Activated naive CD8-positive, alpha-beta T cell treated with anti-CD3 and anti-CD28 coated beads, Interleukin-2, amount 50 U/mL, for 16 hours (primary cell): Measurements from ENCODE around the gene HIP1.
"Not testable (repeated sequence)": the region's sequence is repeated elsewhere in the genome, so short reads cannot be mapped to it uniquely, and the experiment has no call there.

Source experiments
- DNase-seq: peaks from one replicate; pipeline ENCODE4 v3.0.0-alpha.2; 2020; ENCODE audit warnings: low read depth, low spot score

The HIP1 gene

DNA sequence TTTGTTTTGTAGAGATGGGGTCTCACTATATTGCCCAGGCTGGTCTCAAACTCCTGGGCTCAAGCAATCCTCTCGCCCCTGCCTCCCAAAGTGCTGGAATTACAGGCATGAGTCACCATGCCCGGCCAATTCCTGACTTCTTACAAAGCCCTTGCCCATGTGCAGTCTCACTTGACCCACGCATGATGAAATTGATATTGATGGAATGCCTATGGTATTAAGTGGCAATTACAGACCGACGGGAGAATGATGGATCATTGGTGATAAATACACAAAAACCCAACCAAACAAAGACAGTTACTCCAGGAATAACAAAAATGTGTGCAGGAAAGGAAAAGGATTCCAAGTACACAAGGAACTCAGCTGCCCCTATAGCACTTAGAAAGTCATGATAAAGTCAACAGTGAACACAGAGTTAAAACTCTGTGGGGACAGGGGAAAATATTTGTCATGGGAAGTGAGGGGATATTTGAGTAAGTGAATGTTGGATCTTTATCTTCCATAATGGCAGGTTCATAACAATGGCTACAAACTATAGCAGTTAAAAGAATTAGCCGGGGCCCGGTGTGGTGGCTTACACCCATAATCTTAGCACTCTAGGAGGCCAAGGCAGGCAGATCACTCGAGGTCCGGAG is 21.6 kb downstream of the HIP1 start:
- DNase-seq = no peak

DNA sequence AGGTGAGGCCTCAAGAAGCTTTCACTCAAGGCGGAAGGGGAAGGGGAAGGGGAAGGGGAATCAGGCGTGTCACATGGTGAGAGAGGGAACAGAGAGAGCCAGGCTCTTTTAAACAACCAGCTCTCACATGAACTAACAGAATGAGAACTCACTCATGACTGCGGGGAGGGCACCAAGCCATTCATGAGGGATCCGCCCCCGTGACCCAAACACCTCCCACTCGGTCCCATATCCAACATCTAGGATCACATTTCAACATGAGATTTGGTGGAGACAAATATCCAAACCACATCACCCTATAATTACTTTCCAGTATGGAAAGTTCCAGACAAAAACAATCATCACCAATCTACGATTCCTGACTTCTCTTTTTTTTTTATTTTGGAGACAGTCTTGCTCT is 22.9 kb downstream of the HIP1 start:
- DNase-seq = no peak

DNA sequence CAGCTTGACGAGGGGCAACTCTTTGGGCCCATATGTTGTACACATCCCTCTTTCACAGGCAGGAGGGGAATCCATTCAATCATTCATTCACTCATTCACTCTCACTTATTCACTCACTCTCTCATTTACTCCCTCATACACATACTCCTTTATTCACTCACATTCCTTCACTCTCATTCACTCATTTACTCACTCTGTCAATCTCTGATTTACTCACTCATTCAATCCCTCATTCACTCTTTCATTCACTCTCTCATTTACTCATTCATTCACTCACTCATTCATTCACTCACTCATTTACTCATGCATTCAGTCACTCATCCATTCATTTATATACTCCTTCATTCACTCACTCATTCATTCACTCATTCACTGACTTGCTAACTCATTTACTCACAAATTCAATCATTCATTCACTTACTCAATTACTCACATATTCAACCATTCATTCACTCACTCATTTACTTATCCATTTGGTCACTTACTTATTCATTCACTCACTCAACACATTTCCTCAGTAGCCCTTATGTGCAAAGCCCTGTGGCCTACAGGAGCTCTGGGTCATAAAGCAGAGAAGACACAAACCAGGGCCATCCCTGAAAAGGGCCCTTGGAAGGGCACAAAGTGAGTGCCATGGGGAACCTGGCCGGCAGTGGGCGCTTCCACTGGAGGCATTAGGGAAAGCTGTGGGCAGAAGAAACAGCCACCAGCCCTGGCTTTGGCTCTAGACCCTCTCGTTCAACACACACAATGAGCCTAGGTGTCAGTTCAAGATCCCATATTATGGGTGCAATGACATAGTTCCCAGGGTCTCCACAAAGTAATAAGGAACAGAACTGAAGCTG is 26.0 kb downstream of the HIP1 start:
- no peak for DNase-seq

DNA sequence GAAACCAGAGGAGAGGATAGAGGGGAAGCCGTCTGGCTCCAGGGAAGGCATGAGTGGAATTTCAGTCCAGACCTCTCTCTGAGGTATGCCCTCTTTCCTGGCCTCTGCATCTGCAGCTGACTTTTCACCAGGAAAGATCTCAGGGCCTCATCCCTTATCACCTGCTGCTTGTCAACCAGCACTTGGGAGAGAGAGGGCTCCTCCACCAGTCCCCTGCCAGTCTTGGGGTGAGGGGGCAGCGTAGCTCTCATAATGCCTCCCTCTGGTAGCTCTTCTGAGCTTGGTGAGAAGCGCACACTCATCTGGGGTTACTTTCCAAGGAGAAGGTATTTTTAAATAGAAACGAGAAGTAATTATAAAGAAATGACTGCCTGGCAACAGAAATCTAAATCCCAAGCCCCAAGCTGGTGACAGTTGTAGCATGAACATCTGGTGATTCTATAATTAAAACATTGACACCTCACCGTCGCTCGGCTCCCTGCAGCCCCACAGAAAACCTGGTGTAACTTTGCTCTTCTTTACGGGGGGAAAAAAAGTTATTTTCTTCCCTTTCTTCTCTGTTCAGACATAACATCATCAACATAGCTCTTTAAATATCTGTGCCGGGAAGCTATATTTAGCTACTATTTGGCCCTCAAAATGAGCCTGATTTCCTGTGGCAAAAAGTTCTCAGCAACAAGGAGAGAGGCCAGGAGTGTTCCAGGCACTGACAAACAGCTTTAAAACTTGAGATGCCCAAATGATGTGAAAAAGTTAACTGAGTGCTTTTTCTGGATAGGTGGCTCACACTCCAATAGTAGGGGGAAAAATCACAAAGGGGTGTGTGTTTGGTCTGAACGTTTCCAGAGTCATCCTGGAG is 26.9 kb downstream of the HIP1 start:
- DNase-seq = no peak

DNA sequence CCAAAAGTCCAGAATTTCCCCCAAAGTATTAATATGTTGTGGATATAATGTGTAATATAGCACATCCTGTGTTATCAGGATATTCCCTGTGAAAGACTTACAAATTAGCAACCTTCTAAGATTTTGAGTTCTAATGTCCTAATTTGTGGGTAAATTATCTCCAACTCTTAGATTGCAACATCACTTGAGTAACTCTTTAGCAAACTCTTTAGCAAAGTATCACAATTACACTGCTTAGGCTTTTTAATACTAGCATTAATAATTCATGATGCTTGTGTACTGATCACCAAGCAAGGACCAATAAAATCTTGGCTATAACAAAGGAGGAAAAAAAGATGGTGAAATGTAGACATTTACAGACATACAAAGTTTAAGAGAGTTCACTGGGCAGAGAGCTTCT is 27.7 kb downstream of the HIP1 start:
- DNase-seq = no peak

DNA sequence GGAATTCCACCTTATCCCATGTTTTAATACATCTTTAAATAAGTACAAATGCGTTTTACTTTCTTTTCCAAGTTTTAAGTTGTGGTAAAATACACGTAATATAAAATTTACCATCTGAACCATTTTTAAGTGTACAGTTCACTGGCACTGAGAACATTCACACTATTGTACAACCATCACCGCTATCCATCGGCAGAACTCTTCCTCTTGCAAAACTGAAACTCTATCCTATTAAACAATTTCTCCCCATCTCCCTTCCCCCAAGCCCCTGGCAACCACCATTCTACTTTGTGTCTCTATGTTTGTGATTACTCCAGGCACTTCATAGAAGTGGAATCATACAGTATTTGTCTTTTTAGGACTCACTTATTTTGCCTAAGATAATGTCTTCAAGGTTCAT is 33.8 kb downstream of the HIP1 start:
- DNase-seq = no peak

DNA sequence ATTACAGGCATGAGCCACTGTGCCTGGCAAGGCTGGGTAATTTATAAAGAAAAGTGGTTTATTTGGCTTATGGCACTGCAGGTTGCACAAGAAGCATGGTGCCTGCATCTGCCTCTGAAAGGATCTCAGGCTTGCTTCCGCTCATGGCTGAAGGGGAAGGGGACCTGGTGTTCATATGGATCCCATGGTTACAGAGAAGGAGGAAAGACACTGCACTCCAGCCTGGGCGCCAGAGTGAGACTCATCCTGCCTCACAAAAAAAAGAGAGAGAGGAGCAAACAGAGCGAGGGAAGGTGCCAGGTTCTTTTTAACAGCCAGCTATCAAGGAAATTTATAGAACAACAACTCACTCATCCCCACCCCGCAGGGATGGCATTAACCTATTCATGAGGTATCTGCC is 36.2 kb downstream of the HIP1 start:
- no peak for DNase-seq

DNA sequence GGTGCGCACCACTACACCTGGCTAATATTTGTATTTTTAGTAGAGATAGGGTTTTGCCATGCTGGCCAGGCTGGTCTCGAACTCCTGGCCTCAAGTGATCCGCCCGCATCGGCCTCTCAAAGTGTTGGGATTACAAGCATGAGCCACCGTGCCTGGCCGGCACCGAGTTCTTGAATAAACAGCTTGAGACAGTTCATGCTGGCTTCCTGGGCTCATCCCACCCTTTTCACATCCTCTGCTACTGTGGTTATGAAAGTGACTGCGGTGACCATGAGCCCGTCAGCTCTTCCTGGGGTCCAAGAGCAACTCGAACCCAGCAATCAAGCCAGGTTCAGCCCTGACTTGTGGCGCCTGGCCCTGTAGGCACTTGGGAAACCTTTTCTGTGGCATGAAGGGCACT is 38.7 kb downstream of the HIP1 start:
- DNase-seq = no peak

DNA sequence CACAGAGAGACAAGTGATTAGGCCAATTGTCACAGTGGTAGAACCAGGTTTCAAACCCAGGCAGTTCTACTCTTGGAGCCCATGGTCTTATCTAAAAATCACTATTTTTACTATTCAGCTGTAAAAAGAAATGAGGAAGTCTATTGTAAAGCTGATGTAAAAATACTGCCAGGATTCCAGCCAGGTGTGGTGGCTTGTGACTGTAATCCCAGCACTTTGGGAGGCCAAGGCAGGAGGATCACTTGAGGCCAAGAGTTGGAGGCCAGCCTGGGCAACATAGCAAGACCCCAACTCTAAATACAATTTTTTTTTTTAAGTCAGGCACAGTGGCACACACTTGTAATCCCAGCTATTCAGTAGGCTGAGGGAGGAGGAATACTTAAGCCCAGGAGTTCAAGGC is 40.4 kb downstream of the HIP1 start:
- DNase-seq = no peak

DNA sequence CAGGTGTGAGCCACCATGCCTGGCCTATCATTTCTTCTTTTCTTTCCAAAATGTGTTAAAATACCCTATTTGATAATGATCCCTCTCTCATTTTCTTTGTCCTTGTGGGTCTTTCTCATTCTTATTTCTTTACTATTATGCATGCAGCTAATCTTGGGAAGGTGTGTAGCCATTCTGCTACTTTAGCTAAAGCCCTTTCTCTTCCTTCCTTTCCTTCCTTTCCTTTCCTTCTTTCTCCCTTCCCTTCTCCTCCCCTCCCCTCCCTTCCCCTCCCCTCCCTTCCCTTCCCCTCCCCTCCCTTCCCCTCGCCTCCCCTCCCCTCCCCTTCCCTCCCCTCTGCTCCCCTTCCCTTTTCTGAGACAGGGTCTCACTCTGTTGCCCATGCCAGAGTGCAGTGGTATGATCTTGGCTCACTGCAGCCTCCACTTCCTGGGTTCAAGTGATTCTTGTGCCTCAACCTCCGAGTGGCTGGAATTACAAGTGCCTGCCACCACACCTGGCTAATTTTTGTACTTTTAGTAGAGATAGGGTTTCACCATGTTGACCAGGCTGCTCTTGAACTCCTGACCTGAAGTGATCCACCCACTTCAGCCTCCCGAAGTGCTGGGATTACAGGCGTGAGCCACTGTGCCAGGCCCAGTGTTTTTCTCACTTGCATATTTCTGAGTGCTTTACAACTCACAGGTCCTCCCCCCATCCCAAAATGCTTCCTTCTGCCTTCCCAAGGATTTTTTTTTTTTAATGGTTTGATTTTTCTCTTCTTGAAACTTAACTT is 42.3 kb downstream of the HIP1 start:
- DNase-seq = no peak

DNA sequence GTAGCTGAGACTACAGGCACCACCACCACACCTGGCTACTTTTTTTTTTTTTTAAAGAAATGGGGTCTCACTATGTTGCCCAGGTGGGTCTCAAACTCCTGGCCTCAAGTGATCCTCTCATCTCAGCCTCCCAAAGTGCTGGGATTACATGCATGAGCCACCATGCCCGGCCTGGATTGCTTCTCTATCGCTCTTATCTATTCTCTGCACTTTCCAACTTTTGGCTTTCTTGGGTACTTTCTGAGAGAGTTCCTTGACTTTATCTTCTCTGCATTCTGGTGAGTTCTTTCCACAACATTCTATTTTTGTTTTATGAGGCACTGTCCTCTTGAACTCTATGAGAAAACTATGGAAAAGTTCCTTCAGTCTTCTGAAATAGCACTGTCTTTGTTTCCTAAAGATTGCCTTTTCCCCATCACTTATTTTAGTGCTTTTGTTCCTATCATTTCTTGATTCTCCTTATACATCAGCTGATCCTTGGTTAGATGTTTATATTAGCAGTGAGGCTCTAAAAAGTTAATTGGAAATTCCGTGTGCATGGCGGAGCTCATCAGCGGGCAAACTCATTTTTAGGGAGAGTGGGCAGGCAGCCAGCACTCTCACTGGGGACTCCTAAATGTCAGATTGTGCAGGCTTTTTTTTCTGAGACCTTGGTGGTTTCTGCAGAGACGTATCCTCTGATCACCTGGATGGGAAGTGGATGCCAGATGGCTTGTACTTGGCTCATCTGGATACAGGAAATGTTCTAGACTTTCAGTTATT is 43.9 kb downstream of the HIP1 start:
- DNase-seq = no peak

DNA sequence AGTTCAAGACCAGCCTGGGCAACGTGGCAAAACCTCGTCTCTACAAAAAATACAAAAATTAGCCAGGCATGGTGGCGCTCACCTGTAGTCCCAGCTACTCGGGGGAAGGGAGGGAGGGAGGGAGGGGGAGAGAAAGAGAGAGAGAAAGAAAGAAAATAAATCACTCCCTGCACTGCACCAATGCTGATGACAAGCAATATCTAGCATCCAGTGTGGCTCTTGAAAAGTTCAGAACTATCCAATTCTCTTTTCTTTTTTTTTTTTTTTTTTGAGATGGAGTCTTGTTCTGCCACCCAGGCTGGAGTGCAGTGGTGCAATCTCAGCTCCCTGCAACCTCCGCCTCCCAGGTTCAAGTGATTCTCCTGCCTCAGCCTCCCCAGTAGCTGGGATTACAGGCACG is 45.1 kb downstream of the HIP1 start:
- DNase-seq = not testable (repeated sequence)

DNA sequence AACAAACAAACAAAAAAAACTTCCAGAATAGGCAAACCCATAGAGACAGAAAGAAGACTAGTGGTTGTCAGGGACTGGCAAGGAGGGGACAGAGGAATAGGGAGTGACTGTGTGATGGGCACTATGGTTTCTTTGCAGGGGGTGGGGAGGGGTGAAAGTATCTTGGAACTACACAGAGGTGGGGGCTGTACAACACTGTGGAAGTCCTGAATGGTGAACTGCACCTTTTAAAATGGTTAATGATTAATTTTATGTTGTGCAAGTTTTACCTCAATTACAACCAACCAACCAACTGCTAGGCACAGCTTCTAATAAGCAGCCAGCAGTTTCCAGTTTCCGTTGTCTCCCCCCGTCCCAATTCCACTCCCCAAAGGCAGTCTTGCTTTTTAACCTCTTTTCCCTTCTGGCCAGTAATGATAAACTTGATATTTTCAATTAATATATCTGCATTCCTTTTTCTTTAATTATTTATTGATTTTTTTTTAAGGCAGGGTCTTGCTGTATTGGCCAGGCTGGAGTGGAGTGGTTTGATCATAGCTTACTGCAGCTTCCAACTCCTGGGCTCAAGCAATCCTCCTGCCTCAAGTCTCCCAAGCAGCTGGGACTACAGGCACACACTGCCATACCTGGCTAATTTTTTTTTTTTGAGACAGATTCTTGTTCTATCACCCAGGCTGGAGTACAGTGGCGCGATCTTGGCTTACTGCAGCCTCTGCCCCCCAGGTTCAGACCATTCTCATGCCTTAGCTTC is 46.8 kb downstream of the HIP1 start:
- DNase-seq = no peak

DNA sequence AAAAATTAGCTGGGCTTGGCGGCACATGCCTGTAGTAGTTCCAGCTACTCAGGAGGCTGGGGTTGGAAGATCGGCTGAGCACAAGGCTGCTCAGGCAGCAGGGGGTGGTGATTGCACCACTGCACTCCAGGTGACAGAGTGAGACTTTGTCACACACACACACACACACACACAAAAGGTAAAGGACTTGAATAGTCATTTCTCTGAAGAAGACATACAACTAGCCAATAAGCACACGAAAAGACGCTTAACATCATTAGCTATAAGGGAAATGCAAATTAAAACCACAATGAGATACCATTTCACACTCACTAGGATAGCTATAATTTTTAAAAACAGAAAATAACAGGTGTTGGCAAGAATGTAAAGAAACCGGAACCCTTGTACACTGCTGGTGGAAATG is 48.6 kb downstream of the HIP1 start:
- DNase-seq = no peak

DNA sequence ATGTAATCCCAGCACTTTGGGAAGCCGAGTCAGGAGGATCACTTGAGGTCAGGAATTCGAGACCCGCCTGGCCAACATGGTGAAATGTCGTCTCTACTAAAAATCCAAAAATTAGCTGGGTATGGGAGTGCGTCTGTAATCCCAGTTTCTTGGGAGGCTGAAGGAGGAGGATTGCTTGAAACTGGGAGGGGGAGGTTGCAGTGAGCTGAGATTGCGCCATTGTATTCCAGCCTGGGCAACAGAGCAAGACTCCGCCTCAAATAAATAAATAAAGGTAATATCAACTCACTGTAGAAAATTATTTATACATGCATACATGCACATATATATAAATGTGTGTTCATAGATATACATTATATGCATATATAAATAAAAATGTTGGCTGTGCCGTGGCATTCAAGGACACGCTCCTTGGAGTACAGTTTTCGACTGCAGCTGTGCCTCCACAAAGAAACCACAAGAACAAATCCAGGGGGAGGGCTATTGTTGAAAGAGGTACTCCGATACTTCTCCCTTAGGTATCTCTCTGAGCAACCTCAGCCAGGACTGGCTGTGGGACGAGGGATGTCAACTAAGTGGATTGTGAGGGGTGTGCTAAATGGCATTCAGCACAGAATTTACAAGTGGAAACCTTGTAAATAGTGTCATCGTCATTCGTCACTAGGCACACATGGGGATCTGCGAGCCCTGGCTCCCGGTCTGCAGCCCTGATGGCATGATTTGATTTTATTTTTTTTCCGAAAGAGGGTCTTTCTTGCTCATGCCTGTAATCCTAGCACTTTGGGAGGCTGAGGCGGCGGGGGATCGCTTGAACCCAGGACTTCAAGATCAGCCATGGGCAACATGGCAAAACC is 49.3 kb downstream of the HIP1 start:
- DNase-seq = no peak

DNA sequence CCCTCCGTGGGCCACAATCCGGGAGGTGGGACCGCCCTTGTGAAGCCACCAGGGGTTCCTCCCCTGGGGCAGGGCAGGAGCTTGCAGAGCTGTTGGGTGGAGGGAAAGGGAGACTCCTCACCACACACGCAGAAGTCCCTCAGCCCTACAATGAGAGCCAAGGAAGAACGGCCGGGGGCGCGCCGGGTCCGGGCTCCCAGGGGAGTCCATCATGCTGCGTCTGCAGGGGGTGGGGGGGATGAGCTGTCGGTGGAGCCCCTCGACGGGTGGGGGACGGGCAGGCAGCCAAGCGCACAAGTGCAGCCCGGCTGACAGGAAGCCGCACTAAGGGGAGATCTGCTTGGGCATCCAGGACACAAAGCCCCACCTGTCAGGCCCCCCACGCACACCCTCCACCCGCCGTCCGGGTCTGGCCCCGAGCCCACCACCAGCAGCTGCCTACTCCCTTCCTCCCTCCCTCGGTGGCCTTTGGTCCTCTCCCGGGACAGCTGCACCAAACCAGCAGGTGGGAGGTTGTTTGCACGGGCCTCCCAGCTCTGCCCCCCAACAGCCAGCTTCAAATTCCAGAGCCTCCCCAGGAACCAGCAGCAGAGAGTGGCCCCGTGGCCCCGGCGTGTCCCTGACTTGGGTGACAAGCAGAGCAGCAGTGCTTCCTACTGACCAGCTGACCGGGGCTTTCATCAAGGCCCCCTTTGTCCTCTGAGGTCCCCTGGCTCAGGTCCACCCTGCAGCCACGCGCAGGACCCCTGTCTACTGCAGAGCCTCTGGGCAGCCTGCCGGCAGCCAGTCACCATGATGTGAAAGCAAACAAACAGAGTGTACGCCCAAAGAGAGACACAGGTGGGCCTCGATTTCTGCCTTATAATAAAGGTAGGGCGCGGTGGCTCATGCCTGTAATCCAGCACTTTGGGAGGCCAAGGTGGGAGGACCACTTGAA is 50.3 kb downstream of the HIP1 start:
- no peak for DNase-seq

DNA sequence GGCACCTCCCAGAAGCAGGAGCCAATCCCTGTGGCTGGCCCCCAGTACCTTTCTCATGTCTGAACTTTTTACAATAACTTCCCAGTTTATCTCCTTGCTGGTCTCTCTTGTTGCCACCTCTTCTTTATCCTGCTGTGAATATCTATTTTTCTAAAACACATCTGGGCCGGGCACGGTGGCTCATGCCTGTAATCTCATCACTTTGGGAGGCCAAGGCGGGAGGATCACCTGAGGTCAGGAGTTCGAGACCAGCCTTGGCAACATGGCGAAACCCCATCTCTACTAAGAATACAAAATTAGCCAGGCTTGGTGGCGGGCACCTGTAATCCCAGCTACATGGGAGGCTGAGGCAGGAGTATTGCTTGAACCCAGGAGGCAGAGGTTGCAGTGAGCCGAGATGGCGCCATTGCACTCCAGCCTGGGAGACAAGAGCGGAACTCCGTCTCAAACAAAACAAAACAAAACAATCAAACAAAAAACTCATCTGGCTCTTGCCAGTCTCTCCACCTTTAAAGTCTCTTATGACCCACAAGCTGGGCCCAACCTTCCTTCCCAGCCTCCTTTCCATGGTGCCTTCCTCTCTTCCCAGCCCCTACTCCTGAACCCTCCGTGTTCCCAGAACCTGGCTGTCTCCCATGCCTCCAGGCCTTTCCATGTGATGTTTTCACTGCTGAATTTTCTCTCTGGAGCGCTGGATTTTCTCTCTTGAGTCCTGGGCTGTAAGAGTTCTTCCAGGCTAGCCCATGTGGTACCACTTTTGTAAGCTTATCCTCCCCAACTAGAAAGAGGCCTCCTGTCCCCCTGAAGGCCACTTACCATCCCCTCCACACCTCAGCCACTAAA is 51.3 kb downstream of the HIP1 start:
- DNase-seq = no peak
